Measurements from ENCODE around the gene DARS1.

The DARS1 gene

GRCh38 chr2:135993421-135993820 is 8.0 kb upstream of the DARS1 start:
- TF ChIP-seq POLR2AphosphoS5 (IDR thresholded peaks at IDR 0.05; ENCODE audit: low read depth, low read length) (no peak), REST (IDR thresholded peaks at IDR 0.05; ENCODE audit: insufficient read depth in 1 of 2, low read depth in 2 of 2, low read length in 2 of 2) (no peak), FOXP2 (optimal IDR thresholded peaks at IDR 0.05; ENCODE audit: borderline replicate concordance, extremely low read depth, extremely low read length, insufficient read depth) (no peak), TAF1 (IDR thresholded peaks at IDR 0.05; ENCODE audit: borderline replicate concordance, insufficient read depth, low read length) (no peak)

- no peak for TF ChIP-seq TAF1 (IDR thresholded peaks at IDR 0.05; ENCODE audit: borderline replicate concordance, insufficient read depth, low read length)
- TF ChIP-seq SIN3A (IDR thresholded peaks at IDR 0.05; ENCODE audit: borderline replicate concordance, insufficient read depth, low read length), result no peak
- TF ChIP-seq POLR2AphosphoS5 (IDR thresholded peaks at IDR 0.05; ENCODE audit: low read depth, low read length), result no peak
Observed at GRCh38 chr2:135991861-135992260, 6.4 kb upstream of the DARS1 start.

- no peak for TF ChIP-seq FOXP2 (optimal IDR thresholded peaks at IDR 0.05; ENCODE audit: borderline replicate concordance, extremely low read depth, extremely low read length, insufficient read depth)
- no peak for TF ChIP-seq REST (IDR thresholded peaks at IDR 0.05; ENCODE audit: insufficient read depth in 1 of 2, low read depth in 2 of 2, low read length in 2 of 2)
- no peak for TF ChIP-seq SIN3A (IDR thresholded peaks at IDR 0.05; ENCODE audit: borderline replicate concordance, insufficient read depth, low read length)
Observed at GRCh38 chr2:135987441-135987840, 2.0 kb upstream of the DARS1 start.

GRCh38 chr2:135986507-135986906 is 1.1 kb upstream of the DARS1 start:
- TF ChIP-seq POLR2AphosphoS5 (IDR thresholded peaks at IDR 0.05; ENCODE audit: low read depth, low read length), result no peak
- TF ChIP-seq REST (IDR thresholded peaks at IDR 0.05; ENCODE audit: insufficient read depth in 1 of 2, low read depth in 2 of 2, low read length in 2 of 2), result no peak
- TF ChIP-seq SIN3A (IDR thresholded peaks at IDR 0.05; ENCODE audit: borderline replicate concordance, insufficient read depth, low read length), result no peak
- TF ChIP-seq TAF1 (IDR thresholded peaks at IDR 0.05; ENCODE audit: borderline replicate concordance, insufficient read depth, low read length), result no peak
- no peak for TF ChIP-seq FOXP2 (optimal IDR thresholded peaks at IDR 0.05; ENCODE audit: borderline replicate concordance, extremely low read depth, extremely low read length, insufficient read depth)

- TF ChIP-seq FOXP2 (optimal IDR thresholded peaks at IDR 0.05; ENCODE audit: borderline replicate concordance, extremely low read depth, extremely low read length, insufficient read depth) (no peak), POLR2AphosphoS5 (IDR thresholded peaks at IDR 0.05; ENCODE audit: low read depth, low read length) (no peak), TAF1 (IDR thresholded peaks at IDR 0.05; ENCODE audit: borderline replicate concordance, insufficient read depth, low read length) (no peak), SIN3A (IDR thresholded peaks at IDR 0.05; ENCODE audit: borderline replicate concordance, insufficient read depth, low read length) (no peak), REST (IDR thresholded peaks at IDR 0.05; ENCODE audit: insufficient read depth in 1 of 2, low read depth in 2 of 2, low read length in 2 of 2) (no peak)
Observed at GRCh38 chr2:135985826-135986393, 484 bp upstream of the DARS1 start.
